NOMO-1 (cell line): ENCODE data around the gene HOXC5.

Source experiments
- DNase-seq, 2 experiments: peaks; one replicate each; lab custom pipeline; 2025; ENCODE audit not compliant: unreplicated experiment in 2 of 2; lab: John Stamatoyannopoulos, UW

The HOXC5 gene

GRCh38 chr12:53995378-53996239 is 37.2 kb upstream of the HOXC5 start:
- DNase-seq, result peak; percentile 45 to 51

GRCh38 chr12:53996240-53997203 is 36.3 kb upstream of the HOXC5 start:
- no peak for DNase-seq

GRCh38 chr12:53997204-53998109 is 35.4 kb upstream of the HOXC5 start:
- no peak for DNase-seq

DNA sequence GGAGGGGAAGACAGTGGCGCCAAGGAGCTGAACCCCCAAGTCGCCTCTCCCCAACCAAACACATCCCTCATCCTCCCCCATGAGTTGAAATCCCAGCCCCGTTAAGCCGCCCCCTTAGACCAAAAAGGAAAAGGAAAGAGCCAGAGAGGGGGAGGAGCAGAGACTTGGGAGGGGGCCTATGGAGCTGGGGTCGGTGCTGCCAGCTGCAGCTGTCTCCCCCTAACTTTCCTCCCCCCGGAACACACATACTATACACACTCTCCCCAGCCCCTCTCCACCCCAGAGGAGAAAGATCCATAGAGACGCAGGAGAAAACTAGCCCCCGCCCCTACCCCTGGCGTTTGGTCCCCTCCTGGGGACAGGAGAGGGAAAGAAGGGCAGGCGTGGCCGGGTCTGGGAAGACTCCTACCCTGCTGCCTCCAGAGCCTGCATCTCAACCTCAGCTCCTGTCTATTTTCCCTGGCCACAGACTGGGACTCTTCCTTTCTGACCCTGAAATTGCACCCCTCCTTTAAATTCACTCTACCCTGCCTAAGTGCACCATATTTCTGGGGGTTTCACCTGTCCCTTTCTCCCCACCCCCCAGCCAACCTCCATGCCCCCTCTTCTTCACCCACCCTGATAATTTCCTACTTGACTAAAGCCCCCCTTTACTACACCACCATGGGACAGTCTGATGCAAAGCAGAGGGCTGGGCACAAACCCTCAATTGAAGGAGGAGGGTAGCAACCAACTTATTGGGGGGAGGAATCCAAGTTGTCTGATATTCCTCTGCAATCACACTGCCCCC is 34.5 kb upstream of the HOXC5 start:
- DNase-seq, result no peak

- DNase-seq, result no peak
These were observed 34.0 kb upstream of the HOXC5 start for GRCh38 chr12:53998900-53999236.

- DNase-seq, result no peak
These were observed 33.2 kb upstream of the HOXC5 start for GRCh38 chr12:53999559-54000115.

- DNase-seq, result no peak
These were observed 32.4 kb upstream of the HOXC5 start, which contains the start of gene HOXC9 for GRCh38 chr12:54000116-54001114. Gene HOXC9, plus strand, starts transcription at chr12:54000161. Its CDS starts 28 bp downstream, at chr12:54000189.

DNA sequence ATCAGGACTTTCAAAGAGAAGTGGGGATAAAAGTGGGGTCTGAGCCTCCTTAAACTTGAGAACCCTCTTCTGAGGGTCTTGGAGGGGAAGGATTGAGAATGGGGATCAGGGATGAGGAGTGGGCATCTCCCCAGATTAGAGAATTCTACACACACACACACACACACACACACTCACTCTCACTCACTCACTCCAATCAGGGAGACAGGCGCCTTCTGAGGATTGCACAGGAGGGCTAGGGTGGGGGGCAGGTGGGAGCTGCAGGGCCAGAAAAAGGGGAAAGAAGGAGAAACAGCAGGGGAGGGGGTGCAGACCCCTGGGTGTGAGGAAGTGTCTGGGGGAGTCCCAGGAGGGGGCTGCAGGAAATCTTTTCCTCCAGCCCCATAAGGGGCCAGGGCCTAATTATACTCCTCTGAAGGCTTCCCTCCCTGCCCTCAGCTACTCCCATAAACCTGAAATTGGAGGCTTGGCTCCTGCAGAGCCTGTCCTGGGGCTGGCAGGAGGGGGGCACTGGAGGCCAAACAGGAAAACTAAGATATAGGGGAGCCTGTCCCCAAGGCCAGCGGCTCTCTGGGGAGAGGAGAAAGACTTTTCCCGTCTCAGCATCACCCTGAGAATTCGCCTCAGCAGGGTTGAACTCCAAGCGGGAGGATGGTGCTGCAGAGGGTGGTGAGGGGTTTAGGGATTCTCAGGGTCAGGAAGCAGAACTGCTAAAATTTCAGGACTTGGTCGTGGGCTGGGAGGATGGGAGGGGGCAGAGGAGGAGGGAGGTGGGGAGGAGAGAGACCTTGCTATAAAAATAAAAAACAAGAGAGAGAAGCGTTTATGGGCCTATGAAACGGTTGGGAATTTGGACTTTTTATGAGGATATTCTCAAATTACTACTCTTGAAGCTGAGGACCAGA is 31.3 kb upstream of the HOXC5 start:
- no peak for DNase-seq

DNA sequence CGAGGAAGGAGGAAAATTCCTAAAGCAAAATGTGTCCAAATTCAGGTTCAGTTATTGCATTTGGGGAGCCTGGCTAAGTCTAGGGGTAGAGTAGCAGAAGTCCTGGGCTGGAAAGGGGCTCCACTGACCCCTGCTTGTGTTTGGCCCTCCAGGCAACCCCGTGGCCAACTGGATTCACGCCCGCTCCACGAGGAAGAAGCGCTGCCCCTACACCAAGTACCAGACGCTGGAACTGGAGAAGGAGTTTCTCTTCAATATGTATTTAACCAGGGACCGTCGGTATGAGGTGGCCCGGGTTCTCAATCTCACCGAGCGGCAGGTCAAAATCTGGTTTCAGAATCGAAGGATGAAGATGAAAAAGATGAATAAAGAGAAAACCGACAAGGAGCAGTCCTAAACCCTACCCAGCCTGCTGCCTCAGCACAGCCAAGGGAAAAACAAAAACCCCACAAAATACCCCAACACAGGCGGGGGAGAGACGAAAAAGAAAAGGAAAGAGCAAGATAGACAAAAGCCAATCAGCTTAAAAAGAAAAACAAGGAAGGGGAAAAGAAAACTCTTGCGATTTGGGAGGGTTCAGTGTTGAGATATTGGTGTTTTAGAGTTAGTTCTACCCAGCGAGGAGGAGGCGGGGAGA is 30.5 kb upstream of the HOXC5 start:
- no peak for DNase-seq

- no peak for DNase-seq
These were observed 29.9 kb upstream of the HOXC5 start for GRCh38 chr12:54002915-54003389.

GRCh38 chr12:54003625-54004024 is 29.2 kb upstream of the HOXC5 start:
- no peak for DNase-seq

- DNase-seq, result no peak
These were observed 28.6 kb upstream of the HOXC5 start for GRCh38 chr12:54004063-54004840.

DNA sequence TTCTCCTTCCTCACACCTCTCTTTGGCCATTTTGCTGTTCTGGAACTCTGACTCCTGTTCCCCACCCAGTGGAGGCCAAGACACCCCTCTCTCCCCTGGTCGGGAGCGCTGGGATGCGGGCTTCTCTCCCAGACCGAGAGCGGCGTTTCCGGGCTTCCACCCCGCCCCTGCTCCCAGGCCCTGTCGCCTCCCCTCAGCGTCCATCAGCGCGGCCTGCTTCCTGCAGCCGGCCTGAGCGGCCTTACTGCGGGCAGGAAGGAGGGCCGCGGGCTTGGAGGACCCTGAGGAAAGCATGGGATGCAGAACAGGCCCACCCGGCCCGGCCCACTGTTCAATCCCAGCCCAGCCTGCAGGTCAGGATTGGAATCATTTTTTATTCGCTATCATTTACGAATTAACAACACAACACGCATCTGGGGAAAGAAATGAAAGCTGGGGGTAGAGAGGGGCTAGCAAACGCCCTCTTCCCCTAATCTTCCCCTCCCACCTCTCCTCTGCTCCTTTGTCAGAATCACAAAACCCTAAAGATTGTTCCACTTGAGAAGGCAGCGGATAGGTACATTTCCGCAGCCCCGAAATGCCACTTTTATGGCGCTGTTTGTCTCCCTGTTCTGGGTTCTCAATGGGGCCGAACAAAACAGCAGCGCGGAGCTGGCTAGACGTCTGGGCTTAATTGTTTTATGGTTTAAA is 27.9 kb upstream of the HOXC5 start:
- DNase-seq, result no peak

DNA sequence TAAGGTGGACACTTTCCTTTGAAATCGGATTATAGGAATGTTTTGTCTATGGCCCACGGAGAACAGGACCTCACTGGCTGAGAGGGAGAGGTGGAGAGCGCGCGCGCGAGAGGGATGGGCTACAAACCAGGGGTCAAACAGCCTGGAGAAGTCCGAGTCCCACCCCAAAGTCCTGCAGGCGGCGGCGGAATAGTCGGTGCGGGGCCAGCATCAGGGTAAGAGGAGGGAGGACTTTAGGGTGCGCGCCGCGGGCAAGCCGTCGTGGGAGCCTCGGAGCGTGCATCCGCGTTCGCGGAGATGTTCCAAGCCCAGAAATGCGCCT is 27.4 kb upstream of the HOXC5 start:
- DNase-seq, result no peak

DNA sequence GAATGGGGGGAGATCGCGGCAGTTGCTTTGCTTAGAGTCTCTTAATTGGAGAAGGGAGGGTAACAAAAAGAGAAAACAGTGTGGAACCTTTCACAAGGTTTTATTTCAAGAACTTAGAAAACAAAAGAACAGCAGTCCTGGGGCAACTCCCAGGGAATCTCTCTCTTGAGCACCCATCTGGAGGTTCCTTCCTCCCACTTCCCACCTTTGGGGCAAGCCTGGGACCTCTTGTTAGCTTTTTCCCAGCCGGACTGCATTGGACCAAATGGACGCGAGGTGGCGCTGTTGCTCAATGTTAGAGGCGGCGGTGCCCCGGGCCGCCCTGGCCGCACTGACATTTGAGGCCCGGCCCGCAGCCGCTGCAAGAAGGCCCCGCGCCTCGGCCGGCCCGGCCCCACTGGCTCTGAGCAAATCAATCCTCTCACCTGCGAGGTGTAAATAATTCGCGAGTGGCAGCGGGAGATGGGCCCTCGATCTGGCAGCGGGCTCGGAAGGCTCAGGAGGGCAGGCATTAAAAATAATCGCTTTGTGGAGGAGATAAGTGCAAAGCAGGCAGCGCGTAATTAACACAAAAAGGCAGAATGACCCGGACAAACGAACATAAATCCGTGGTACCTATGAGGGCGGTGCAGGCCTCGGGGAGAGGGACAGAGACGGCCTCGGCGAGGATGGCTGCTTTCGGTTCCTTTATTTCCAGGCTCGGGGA is 26.8 kb upstream of the HOXC5 start:
- DNase-seq, result peak; percentile 57 to 66
